GM19397 (cell line): ENCODE results near the gene HSPB2.

ENCODE experiments used
- ATAC-seq: cut with Tn5 transposase; IDR thresholded peaks from one replicate; pipeline ENCODE4 v1.9.1; 2021; ENCODE audit warnings: mild to moderate bottlenecking, moderate library complexity; ENCODE audit not compliant: unreplicated experiment

The HSPB2 gene

DNA sequence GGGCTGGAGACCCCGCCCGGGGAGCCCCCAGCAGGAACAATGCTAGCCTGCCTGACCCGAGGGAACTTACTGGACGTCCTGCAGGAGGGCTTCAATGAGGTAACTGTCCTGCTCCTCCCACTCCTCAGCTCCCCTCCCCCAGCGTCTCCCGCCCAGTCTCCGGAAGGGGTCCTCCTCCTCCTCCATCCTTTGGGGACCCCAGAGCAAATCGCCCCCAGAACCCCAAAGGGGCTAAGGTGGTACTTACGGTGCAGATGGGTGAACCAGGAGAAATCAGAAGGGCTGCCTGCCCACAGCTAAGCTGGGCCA is 24.9 kb downstream of the HSPB2 start:
- ATAC-seq, result no peak

- ATAC-seq, result no peak
These were observed 25.3 kb downstream of the HSPB2 start for GRCh38 chr11:111937844-111938243.

GRCh38 chr11:111938687-111939160 is 26.2 kb downstream of the HSPB2 start:
- peak; percentile 72 for ATAC-seq

- ATAC-seq, result no peak
These were observed 27.5 kb downstream of the HSPB2 start for GRCh38 chr11:111939836-111940604.

DNA sequence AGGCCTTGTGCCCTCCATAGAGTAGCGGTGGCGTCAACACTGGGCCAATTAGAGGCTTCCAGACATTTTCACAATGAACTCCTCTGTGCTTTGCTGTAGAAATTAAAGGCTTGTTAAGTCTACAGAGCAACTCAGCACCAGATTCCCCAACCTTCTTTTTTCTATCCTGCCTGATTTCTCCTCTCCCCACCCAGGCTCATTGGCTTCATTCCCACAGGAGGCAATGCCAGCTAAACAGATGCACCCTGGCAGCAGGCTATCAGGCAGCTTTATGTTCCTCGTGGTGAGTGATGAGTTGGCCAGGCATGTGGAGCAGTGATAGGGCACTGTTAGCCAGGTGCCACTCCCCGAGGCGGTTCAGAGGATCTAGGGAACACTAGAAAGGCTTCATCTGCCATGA is 29.4 kb downstream of the HSPB2 start:
- no peak for ATAC-seq

GRCh38 chr11:111942829-111943228 is 30.3 kb downstream of the HSPB2 start:
- ATAC-seq, result no peak

DNA sequence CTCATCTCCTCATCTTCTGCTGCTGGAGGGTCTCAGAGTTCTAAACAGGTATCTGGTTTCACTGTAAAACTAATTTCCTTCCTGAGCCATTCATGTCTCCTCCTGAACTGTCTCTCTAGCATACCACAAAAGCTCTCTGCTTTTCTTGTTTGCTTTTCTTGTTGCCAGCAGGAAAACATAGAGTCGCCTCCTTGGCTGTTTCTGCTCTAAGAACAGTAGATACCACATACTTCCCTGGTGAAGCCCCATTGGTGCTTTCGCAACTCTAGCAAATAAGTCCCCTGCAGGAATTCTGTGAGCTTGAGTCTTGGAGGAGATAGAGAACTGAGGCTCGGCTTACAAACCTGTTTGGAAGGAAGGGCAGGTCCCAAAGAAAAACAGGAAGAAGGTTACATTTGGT is 31.6 kb downstream of the HSPB2 start:
- no peak for ATAC-seq

DNA sequence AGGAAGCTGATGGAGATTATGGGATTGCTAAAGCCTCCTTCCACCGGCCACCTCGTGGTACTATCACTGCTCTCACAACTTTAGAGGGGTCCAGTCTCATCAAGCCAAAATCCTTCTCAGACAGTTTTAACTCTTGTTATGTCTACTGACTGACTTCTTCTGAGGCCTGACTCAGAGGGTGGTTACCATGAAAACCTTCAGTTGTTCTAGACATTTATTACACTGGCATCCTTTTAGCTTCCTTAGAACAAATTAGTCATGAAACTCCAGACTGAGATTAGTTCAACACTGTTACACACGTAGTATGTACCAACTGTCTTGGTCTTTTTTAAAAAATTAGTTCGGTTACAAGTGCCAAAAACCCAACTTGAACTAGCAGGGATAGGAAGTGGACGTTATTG is 32.1 kb downstream of the HSPB2 start:
- no peak for ATAC-seq

- no peak for ATAC-seq
These were observed 32.7 kb downstream of the HSPB2 start for GRCh38 chr11:111945198-111945597.

DNA sequence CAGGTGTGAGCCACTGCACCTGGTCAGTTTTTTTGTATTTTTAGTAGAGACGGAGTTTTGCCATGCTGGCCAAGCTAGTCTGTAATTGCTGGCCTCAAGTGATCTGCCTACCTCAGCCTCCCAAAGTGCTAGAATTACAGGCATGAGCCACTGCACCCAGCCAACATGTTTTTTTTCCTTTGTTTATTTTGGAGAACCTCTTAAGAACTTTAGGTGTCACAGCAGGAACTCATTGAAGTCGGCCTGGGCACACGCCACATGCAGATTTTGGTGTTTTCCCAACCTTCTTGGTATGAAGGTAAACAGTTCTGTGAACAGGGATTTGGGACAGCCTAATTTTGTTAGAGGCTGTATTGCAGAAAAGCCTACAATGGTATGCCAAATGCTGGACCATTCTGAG is 34.0 kb downstream of the HSPB2 start:
- no peak for ATAC-seq

- no peak for ATAC-seq
These were observed 34.6 kb downstream of the HSPB2 start for GRCh38 chr11:111947143-111947542.

DNA sequence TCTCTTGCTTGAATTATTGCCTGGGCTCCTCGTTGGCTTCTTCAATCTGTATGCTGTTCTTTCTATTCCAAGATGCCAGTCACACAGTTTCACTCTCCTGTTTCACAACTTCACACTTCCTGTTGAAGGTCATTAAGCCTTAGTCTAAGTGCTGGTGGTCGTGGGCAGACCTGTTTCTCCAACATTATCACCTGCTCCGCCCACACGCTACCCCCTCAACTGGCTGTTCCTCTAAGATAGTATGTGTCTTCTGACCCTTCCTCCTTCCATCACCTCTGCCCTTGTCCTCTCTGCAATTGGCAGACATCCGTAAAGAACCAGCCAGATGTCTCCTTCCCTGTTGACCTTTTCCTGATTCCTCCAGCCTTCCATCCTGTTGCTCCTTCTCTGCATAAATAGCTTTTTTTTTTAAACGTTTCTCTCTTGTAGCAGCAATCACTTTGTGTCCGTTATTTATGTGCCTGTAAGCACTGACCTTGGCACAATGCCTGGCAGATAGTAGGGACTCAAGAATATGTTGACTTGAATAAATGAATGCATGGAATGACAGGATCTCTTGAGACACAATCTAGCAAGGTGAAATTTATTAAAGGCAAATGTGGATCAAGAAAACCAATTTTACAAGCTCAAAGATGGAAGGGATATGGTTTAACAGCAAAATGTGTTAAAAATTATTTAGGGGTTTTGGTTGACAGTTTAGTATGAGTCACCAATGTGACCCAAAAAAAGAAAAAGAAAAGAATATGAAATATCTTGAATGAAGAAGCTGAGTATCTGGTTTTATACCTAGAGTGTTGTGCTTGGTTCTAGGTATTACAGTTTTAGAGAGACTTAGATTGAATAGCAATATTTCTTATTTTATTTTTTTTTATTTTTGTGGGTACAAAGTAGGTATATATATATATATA is 37.2 kb downstream of the HSPB2 start:
- ATAC-seq, result no peak

GRCh38 chr11:111951565-111951964 is 39.0 kb downstream of the HSPB2 start:
- no peak for ATAC-seq

- no peak for ATAC-seq
These were observed 41.6 kb downstream of the HSPB2 start for GRCh38 chr11:111954154-111954553.

- no peak for ATAC-seq
These were observed 45.3 kb downstream of the HSPB2 start for GRCh38 chr11:111957663-111958444.

GRCh38 chr11:111960916-111961315 is 48.4 kb downstream of the HSPB2 start:
- ATAC-seq, result no peak

GRCh38 chr11:111961389-111962300 is 49.1 kb downstream of the HSPB2 start:
- no peak for ATAC-seq
